Esophagus muscularis mucosa (tissue), 4 donors: ENCODE results near the gene MAPK8IP2. TPM values are rescaled to one million over a fixed set of nuclear protein-coding genes. Genes with fewer than 3 reads are reported as not detected.
"Not testable (repeated sequence)": the region's sequence is repeated elsewhere in the genome, so short reads cannot be mapped to it uniquely, and the experiment has no call there.

Experiments used
- DNase-seq: peaks from one replicate; pipeline ENCODE4 v3.0.0-alpha.2; 2017; ENCODE audit errors: extremely low spot score
- H3K27ac ChIP-seq, 4 donors: fragments of 200-600 bp; sonication (generic); replicated peaks in 1 of 4; 1 replicate in 3 of 4; 2 replicates in 1 of 4; pipeline ENCODE4 v1.5.1; 2016 to 2019; ENCODE audit warnings: mild to moderate bottlenecking in 1 of 4
- H3K27me3 ChIP-seq, 4 donors: fragments of 200-600 bp; sonication (generic); one replicate each; pipeline versions ENCODE4 v1.5.1 to v1.6.0; 2016 to 2019
- H3K36me3 ChIP-seq, 4 donors: fragments of 200-600 bp; sonication (generic); one replicate each; pipeline ENCODE4 v1.5.1; 2016 to 2019
- H3K4me1 ChIP-seq, 4 donors: fragments of 200-600 bp; sonication (generic); one replicate each; pipeline ENCODE4 v1.5.1; 2016 to 2019
- H3K4me3 ChIP-seq, 4 donors: fragments of 200-600 bp; sonication (generic); 1 replicate in 2 of 4; 2 replicates in 2 of 4; pipeline ENCODE4 v1.5.1; 2016 to 2019; ENCODE audit warnings: mild to moderate bottlenecking in 4 of 4, moderate library complexity in 1 of 4
- H3K9me3 ChIP-seq, 4 donors: fragments of 200-600 bp; sonication (generic); 1 replicate in 3 of 4; 2 replicates in 1 of 4; pipeline ENCODE4 v1.5.1; 2016 to 2019
- CTCF ChIP-seq, 3 experiments: fragments of 200-600 bp in 2 of 3; fragments of 450-650 bp in 1 of 3; sonication (generic) in 2 of 3; IDR thresholded peaks; one replicate each; pipeline ENCODE4 v1.5.1; 2017 to 2019; ENCODE audit warnings: antibody characterized with exemption in 3 of 3, mild to moderate bottlenecking in 2 of 3, moderate library complexity in 1 of 3
- EP300 ChIP-seq: sonication (generic); formaldehyde crosslinking; IDR thresholded peaks from one replicate; pipeline ENCODE4 v1.6.1; 2017; ENCODE audit warnings: antibody characterized with exemption
- POLR2A ChIP-seq: fragments of 450-650 bp; IDR thresholded peaks from one replicate; pipeline ENCODE4 v1.6.1; 2017; ENCODE audit warnings: antibody characterized with exemption, moderate library complexity, mild to moderate bottlenecking, low read depth
- POLR2AphosphoS5 ChIP-seq, 2 donors: sonication (generic); formaldehyde crosslinking; IDR thresholded peaks; one replicate each; pipeline ENCODE4 v1.6.1; 2017; ENCODE audit warnings: antibody characterized with exemption in 2 of 2
- WGBS: methylation state at CpG from one replicate; pipeline ENCODE4 v1.1.5; 2018; 5-methylcytosine and 5-hydroxymethylcytosine counted together
- intact Hi-C: fragments of 100-400 bp; cut with DNase I; formaldehyde crosslinking; loops from one replicate; pipeline ENCODE4 v1.15.1; 2023
- total RNA-seq, 4 donors: library from RNA; depleted of rRNA; stranded (reverse); fragments of >200 nt; gene quantifications; one replicate each; pipeline versions ENCODE4 v1.1.0 to v1.2.1, GENCODE V29; 2016

The MAPK8IP2 gene
- total RNA-seq, 4 donors from 2014 or later: 1.2 to 4.2 (median 3.4) TPM

- H3K4me1 ChIP-seq: peaks cover 17 to 30% (median 20%) of the 10 kb centered on the region in 4 donors
- H3K4me3 ChIP-seq: no peak overlapping the region
- no peak overlapping the region for H3K27ac ChIP-seq
- WGBS: 88% methylated on average over 5 of the region's 5 CpGs
- H3K27me3 ChIP-seq: no peaks in the 10 kb centered on the region
- no peak for DNase-seq
- TF ChIP-seq CTCF (IDR thresholded peaks at IDR 0.05) (no peak), POLR2AphosphoS5 (IDR thresholded peaks at IDR 0.05) (no peak), POLR2A (no peak), EP300 (no peak)
- intact Hi-C loops: no loop called here
- peaks cover 0 to 11% (median 6%) of the 10 kb centered on the region in 4 donors for H3K36me3 ChIP-seq
- H3K9me3 ChIP-seq: no peaks in the 10 kb centered on the region
Observed at GRCh38 chr22:50630376-50630775, 29.8 kb downstream of the MAPK8IP2 start.

- Histone ChIP-seq H3K27me3 (no peaks in the 10 kb centered on the region), H3K9me3 (no peaks in the 10 kb centered on the region), H3K4me3 (no peak overlapping the region), H3K27ac (no peak overlapping the region), H3K36me3 (no peaks in the 10 kb centered on the region), H3K4me1 (peaks cover 6 to 9% (median 9%) of the 10 kb centered on the region in 4 donors)
- TF ChIP-seq POLR2A (no peak), EP300 (no peak), POLR2AphosphoS5 (IDR thresholded peaks at IDR 0.05) (no peak), CTCF (IDR thresholded peaks at IDR 0.05) (no peak)
- intact Hi-C loops: no loop called here
- 82% methylated on average over 5 of the region's 5 CpGs for WGBS
- DNase-seq: no peak
Observed at GRCh38 chr22:50633086-50633485, 32.5 kb downstream of the MAPK8IP2 start.

- WGBS: 80% methylated on average over 10 of the region's 11 CpGs
- H3K4me3 ChIP-seq: no peak overlapping the region
- no peak overlapping the region for H3K27ac ChIP-seq
- H3K36me3 ChIP-seq: no peaks in the 10 kb centered on the region
- DNase-seq: no peak
- H3K4me1 ChIP-seq: peaks cover 3 to 4% (median 3%) of the 10 kb centered on the region in 4 donors
- intact Hi-C loops: no loop called here
- TF ChIP-seq POLR2A (no peak), EP300 (no peak), POLR2AphosphoS5 (IDR thresholded peaks at IDR 0.05) (no peak), CTCF (IDR thresholded peaks at IDR 0.05) (no peak)
- H3K9me3 ChIP-seq: no peaks in the 10 kb centered on the region
- H3K27me3 ChIP-seq: no peaks in the 10 kb centered on the region
Observed at GRCh38 chr22:50633771-50634170, 33.2 kb downstream of the MAPK8IP2 start.

- Histone ChIP-seq H3K4me3 (no peak overlapping the region), H3K4me1 (no peaks in the 10 kb centered on the region), H3K27ac (no peak overlapping the region), H3K36me3 (no peaks in the 10 kb centered on the region), H3K27me3 (no peaks in the 10 kb centered on the region), H3K9me3 (no peaks in the 10 kb centered on the region)
- WGBS: 87% methylated on average over 9 of the region's 11 CpGs
- intact Hi-C loops: no loop called here
- TF ChIP-seq POLR2AphosphoS5 (IDR thresholded peaks at IDR 0.05): no peak
- no peak for TF ChIP-seq CTCF (IDR thresholded peaks at IDR 0.05)
- TF ChIP-seq EP300: no peak
- no peak for TF ChIP-seq POLR2A
- no peak for DNase-seq
Observed at GRCh38 chr22:50635591-50635990, 35.0 kb downstream of the MAPK8IP2 start.

GRCh38 chr22:50640296-50640695, 39.7 kb downstream of the MAPK8IP2 start:
- intact Hi-C loops, H3K27ac ChIP-seq, H3K9me3 ChIP-seq, H3K36me3 ChIP-seq, H3K4me3 ChIP-seq, DNase-seq: not testable (repeated sequence)
- 97% methylated on average over 12 of the region's 12 CpGs for WGBS
- Histone ChIP-seq H3K4me1 (peaks cover 10 to 16% (median 13%) of the 10 kb centered on the region in 4 donors), H3K27me3 (peaks cover 0 to 40% (median 6%) of the 10 kb centered on the region in 4 donors)
